Neural cell (in vitro differentiated cells): ENCODE measurements around the gene GRK1.

Source experiments
- CTCF ChIP-seq: fragments of 450-650 bp; IDR thresholded peaks from 2 replicates; pipeline ENCODE4 v1.5.1; 2014; ENCODE audit warnings: antibody characterized with exemption, mild to moderate bottlenecking, moderate library complexity; ENCODE audit not compliant: poor library complexity, severe bottlenecking
- EZH2 ChIP-seq: fragments of 200-600, 300-800 bp; shearing (Covaris generic), sonication (generic); IDR thresholded peaks from 2 replicates; pipeline ENCODE4 v1.6.1; 2014; ENCODE audit warnings: antibody characterized with exemption, low read length, borderline replicate concordance, mild to moderate bottlenecking; ENCODE audit not compliant: insufficient read depth, poor library complexity, severe bottlenecking
- MXI1 ChIP-seq: fragments of 450-650 bp; conservative IDR thresholded peaks from 2 replicates; pipeline ENCODE4 v1.6.1; 2014; ENCODE audit warnings: antibody characterized with exemption, mild to moderate bottlenecking; ENCODE audit not compliant: poor library complexity, severe bottlenecking
- POLR2AphosphoS5 ChIP-seq: IDR thresholded peaks from 2 replicates; pipeline ENCODE4 v1.6.1; 2012
- RAD21 ChIP-seq: fragments of 450-650 bp; conservative IDR thresholded peaks from 2 replicates; pipeline ENCODE4 v1.6.1; 2014; ENCODE audit warnings: antibody characterized with exemption, mild to moderate bottlenecking, moderate library complexity
- TAF1 ChIP-seq: IDR thresholded peaks from 2 replicates; pipeline ENCODE4 v1.6.1; 2012; ENCODE audit warnings: low read depth
- TF ChIP-seq, protein P1 (sequence below): IDR thresholded peaks from 2 replicates; pipeline ENCODE4 v1.6.1; 2012; ENCODE audit warnings: borderline replicate concordance

- no peak for TF ChIP-seq RAD21
- no peak for TF ChIP-seq TAF1
- no peak for TF ChIP-seq CTCF
- TF ChIP-seq, protein P1, sequence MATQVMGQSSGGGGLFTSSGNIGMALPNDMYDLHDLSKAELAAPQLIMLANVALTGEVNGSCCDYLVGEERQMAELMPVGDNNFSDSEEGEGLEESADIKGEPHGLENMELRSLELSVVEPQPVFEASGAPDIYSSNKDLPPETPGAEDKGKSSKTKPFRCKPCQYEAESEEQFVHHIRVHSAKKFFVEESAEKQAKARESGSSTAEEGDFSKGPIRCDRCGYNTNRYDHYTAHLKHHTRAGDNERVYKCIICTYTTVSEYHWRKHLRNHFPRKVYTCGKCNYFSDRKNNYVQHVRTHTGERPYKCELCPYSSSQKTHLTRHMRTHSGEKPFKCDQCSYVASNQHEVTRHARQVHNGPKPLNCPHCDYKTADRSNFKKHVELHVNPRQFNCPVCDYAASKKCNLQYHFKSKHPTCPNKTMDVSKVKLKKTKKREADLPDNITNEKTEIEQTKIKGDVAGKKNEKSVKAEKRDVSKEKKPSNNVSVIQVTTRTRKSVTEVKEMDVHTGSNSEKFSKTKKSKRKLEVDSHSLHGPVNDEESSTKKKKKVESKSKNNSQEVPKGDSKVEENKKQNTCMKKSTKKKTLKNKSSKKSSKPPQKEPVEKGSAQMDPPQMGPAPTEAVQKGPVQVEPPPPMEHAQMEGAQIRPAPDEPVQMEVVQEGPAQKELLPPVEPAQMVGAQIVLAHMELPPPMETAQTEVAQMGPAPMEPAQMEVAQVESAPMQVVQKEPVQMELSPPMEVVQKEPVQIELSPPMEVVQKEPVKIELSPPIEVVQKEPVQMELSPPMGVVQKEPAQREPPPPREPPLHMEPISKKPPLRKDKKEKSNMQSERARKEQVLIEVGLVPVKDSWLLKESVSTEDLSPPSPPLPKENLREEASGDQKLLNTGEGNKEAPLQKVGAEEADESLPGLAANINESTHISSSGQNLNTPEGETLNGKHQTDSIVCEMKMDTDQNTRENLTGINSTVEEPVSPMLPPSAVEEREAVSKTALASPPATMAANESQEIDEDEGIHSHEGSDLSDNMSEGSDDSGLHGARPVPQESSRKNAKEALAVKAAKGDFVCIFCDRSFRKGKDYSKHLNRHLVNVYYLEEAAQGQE = no peak
- TF ChIP-seq POLR2AphosphoS5 = no peak
- TF ChIP-seq EZH2 = no peak
- no peak for TF ChIP-seq MXI1
Observed at GRCh38 chr13:113732176-113732960, 65.3 kb downstream of the GRK1 start.
